Measurements from ENCODE around the gene TJAP1. TPM values are rescaled to one million over a fixed set of nuclear protein-coding genes. Genes with fewer than 3 reads are reported as not detected.

The TJAP1 gene
- total and polyA plus RNA-seq, 12 donors: 17.6 to 77.5 (median 33.0) TPM

DNA sequence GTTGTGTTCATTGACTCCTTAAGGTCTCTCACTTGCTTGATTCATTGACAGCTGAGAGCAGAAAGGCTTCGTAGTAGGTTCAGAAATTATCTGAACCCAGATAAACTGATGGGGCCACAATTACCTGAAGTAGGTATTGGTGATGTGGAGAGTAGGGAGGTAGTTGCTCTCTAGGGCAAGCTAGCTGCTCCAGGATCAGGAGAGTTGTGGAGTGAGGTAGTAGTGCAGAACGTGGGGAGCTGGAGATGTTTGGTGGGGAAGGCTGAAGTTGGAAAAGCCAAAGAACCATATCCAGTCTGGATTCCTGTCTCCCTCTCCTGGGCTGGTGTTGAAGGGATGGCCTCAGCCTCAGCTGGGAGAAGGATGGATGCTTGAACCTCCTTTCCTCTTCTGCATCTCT is 15.9 kb downstream of the TJAP1 start:
- intact Hi-C loops (cut with DNase I): no loop called here
- peaks cover 0 to 6% of the 10 kb centered on the region in 2 donors for H3K36me3 ChIP-seq (replicated peaks in 1 of 2)
- no peak overlapping the region for H3K27ac ChIP-seq
- DNase-seq: no peak
- H3K4me1 ChIP-seq (replicated peaks in 1 of 2): peaks cover 29 to 41% of the 10 kb centered on the region in 2 donors
- TF ChIP-seq CTCF (IDR thresholded peaks at IDR 0.05) (no peak), POLR2A (IDR thresholded peaks at IDR 0.05) (no peak)
- H3K4me3 ChIP-seq: no peak overlapping the region
- WGBS, 4 donors: 89 to 94% (median 92%) methylated on average over 2 of the region's 2 CpGs
- H3K27me3 ChIP-seq: no peaks in the 10 kb centered on the region
- no peaks in the 10 kb centered on the region for H3K9me3 ChIP-seq (replicated peaks in 1 of 3)

GRCh38 chr6:43493833-43494232 is 16.5 kb downstream of the TJAP1 start:
- Histone ChIP-seq H3K9me3 (replicated peaks in 1 of 3) (no peaks in the 10 kb centered on the region), H3K4me1 (replicated peaks in 1 of 2) (peaks cover 29 to 35% of the 10 kb centered on the region in 2 donors), H3K4me3 (no peak overlapping the region), H3K27ac (no peak overlapping the region), H3K36me3 (replicated peaks in 1 of 2) (peaks cover 0 to 9% of the 10 kb centered on the region in 2 donors), H3K27me3 (no peaks in the 10 kb centered on the region)
- WGBS, 4 donors: 92 to 96% (median 93%) methylated on average over 7 of the region's 7 CpGs
- intact Hi-C loops (cut with DNase I): no loop called here
- TF ChIP-seq POLR2A (IDR thresholded peaks at IDR 0.05): no peak
- TF ChIP-seq CTCF (IDR thresholded peaks at IDR 0.05): no peak
- DNase-seq: no peak

DNA sequence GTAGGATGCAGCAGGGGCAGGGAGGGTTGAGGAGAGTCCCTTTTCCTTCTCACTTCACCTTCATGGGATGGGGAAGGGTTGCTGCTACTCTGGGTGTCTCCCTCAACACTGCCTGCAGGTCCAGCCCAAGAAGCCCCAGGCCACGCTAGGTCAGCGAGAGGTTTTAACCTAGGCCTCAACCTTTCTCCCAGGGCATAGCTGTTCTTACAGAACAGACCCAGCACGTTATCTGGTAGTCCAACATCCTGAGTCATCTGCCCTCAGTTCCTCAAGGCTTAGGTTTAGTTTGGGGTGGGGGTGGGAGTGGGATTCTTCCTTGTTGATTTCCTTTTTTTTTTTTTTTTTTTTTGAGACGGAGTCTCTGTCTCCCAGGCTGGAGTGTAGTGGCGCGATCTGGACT is 17.0 kb downstream of the TJAP1 start:
- Histone ChIP-seq H3K36me3 (replicated peaks in 1 of 2) (peaks cover 0 to 14% of the 10 kb centered on the region in 2 donors), H3K27ac (no peak overlapping the region), H3K9me3 (replicated peaks in 1 of 3) (no peaks in the 10 kb centered on the region), H3K27me3 (no peaks in the 10 kb centered on the region), H3K4me3 (no peak overlapping the region), H3K4me1 (replicated peaks in 1 of 2) (peaks cover 29 to 30% of the 10 kb centered on the region in 2 donors)
- 77 to 89% (median 86%) methylated on average over 5 to 6 of the region's 6 CpGs for WGBS, 4 donors
- intact Hi-C loops (cut with DNase I): no loop called here
- no peak for DNase-seq
- no peak for TF ChIP-seq CTCF (IDR thresholded peaks at IDR 0.05)
- TF ChIP-seq POLR2A (IDR thresholded peaks at IDR 0.05): no peak

DNA sequence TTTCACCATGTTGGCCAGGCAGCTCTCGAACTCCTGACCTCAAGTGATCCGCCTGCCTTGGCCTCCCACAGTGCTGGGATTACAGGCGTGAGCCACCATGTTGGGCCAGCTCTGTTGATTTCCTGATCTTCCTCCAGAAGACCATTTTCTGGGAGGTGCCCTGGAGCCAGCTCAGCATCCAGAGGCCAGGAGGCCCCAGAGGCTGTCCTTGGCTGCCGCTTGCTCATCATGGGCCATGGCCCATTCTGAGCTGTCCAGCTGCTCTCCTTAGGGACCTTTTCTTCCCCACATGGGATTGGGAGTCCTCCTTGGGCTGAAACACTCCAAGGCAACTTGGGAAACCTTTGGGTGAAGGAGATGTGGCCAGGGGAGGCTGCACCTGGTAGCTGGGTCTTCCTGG is 17.4 kb downstream of the TJAP1 start:
- WGBS, 4 donors: 83 to 89% (median 88%) methylated on average over 3 to 4 of the region's 4 CpGs
- TF ChIP-seq POLR2A (IDR thresholded peaks at IDR 0.05) (no peak), CTCF (IDR thresholded peaks at IDR 0.05) (no peak)
- no peak for DNase-seq
- Histone ChIP-seq H3K9me3 (replicated peaks in 1 of 3) (no peaks in the 10 kb centered on the region), H3K27me3 (no peaks in the 10 kb centered on the region), H3K27ac (no peak overlapping the region), H3K4me1 (replicated peaks in 1 of 2) (peaks cover 26 to 29% of the 10 kb centered on the region in 2 donors), H3K4me3 (no peak overlapping the region), H3K36me3 (replicated peaks in 1 of 2) (peaks cover 0 to 19% of the 10 kb centered on the region in 2 donors)
- intact Hi-C loops (cut with DNase I): loop anchor here (5.0 kb wide), 2 partner anchors 42 to 112 kb away; no protein-coding TSS in a partner anchor

All from adrenal gland (tissue), 12 donors.